Gastrocnemius medialis (tissue), 4 donors: Measurements from ENCODE around the gene HAUS7. TPM values are rescaled to one million over a fixed set of nuclear protein-coding genes. Genes with fewer than 3 reads are reported as not detected.

ENCODE experiments used
- ATAC-seq, 2 donors: fragments of 150-250 bp; one replicate each; pipeline ENCODE4 v1.9.1; 2016
- DNase-seq, 2 donors: peaks; one replicate each; pipeline ENCODE4 v3.0.0-alpha.2; 2019
- H3K27ac ChIP-seq, 4 donors: fragments of 200-600 bp; sonication (generic); 1 replicate in 1 of 4; 2 replicates in 3 of 4; pipeline ENCODE4 v1.5.1; 2016 to 2018; ENCODE audit warnings: mild to moderate bottlenecking in 2 of 4, moderate library complexity in 1 of 4
- H3K27me3 ChIP-seq, 3 donors: fragments of 200-600 bp; sonication (generic) in 2 of 3; 1 replicate in 1 of 3; 2 replicates in 2 of 3; pipeline versions ENCODE4 v1.5.1 to v1.6.0; 2016 to 2019; ENCODE audit warnings: mild to moderate bottlenecking in 1 of 3, moderate library complexity in 1 of 3
- H3K36me3 ChIP-seq, 2 donors: fragments of 200-600 bp; sonication (generic) in 1 of 2; one replicate each; pipeline ENCODE4 v1.5.1; 2017 to 2018
- H3K4me1 ChIP-seq, 2 donors: fragments of 200-600 bp; sonication (generic) in 1 of 2; one replicate each; pipeline ENCODE4 v1.5.1; 2016 to 2017; ENCODE audit warnings: mild to moderate bottlenecking in 2 of 2
- H3K4me3 ChIP-seq, 4 donors: fragments of 200-600 bp; sonication (generic) in 3 of 4; 1 replicate in 1 of 4; 2 replicates in 3 of 4; pipeline ENCODE4 v1.5.1; 2016 to 2019; ENCODE audit warnings: mild to moderate bottlenecking in 2 of 4
- H3K9me3 ChIP-seq, 3 donors: fragments of 200-600 bp; sonication (generic) in 2 of 3; 1 replicate in 1 of 3; 2 replicates in 2 of 3; pipeline ENCODE4 v1.5.1; 2016 to 2019
- CTCF ChIP-seq, 5 experiments: fragments of 450-650 bp in 3 of 5; fragments of 200-600 bp in 2 of 5; sonication (generic) in 2 of 5; IDR thresholded peaks in 4 of 5; conservative IDR thresholded peaks in 1 of 5; 1 replicate in 4 of 5; 2 replicates in 1 of 5; pipeline ENCODE4 v1.5.1; 2016 to 2019; ENCODE audit warnings: antibody characterized with exemption in 5 of 5, mild to moderate bottlenecking in 3 of 5, moderate library complexity in 3 of 5
- POLR2A ChIP-seq, 2 donors: fragments of 450-650 bp; IDR thresholded peaks; one replicate each; pipeline ENCODE4 v1.6.1; 2017; ENCODE audit warnings: antibody characterized with exemption in 2 of 2, mild to moderate bottlenecking in 2 of 2, moderate library complexity in 2 of 2
- in situ Hi-C, 4 donors: fragments of 200-750 bp; cut with MboI; loops; one replicate each; pipeline versions ENCODE4 v1.15.0 to v1.8.0; 2017; ENCODE audit warnings: low sequenced_read_pairs in 4 of 4
- intact Hi-C: fragments of 100-400 bp; cut with DNase I; formaldehyde crosslinking; loops from one replicate; pipeline ENCODE4 v1.15.1; 2023; ENCODE audit warnings: low total_unique reads
- total RNA-seq, 4 donors: library from RNA; depleted of rRNA; stranded (reverse); fragments of >200 nt; gene quantifications; one replicate each; pipeline versions ENCODE4 v1.1.0 to v1.2.3, GENCODE V29; 2016

HAUS7 gene
- total RNA-seq, 4 donors from 2014 or later = 10.6 to 19.8 (median 13.2) TPM

DNA sequence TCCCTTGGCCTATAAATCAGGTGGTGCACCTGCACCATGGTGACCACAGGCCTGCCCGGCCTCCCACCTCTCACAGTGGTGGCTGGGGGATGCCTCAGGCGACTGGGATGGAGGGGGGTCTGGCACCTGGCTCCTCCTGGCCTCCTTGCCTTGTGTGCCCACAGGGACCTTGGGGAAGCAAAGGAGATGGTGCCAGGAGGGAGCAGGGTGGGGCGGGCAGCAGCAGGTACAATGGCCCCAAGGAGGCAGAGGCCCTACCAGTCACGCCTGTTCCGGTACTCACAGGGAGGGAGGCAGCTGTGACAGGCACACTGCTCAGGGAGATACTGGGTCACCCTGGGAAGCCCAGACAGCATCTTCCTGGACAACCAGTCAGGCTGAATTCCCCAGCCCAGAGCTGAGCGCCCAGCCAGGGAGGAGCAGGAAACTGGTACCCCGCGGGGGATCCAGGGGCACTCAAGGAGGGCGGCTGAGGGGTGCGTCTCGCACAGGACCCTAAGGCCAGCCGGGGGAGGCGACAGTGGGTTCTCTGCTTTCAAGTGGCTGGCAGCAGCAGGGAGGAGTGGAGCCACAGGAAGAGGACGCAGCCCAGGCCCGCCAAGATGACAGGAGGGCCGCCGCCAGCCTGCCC, 23.3 kb downstream of the HAUS7 start:
- intact Hi-C loops = no loop called here
- TF ChIP-seq POLR2A (IDR thresholded peaks at IDR 0.05) (no peak), CTCF (IDR thresholded peaks at IDR 0.05 in 4 of 5, conservative IDR thresholded peaks at IDR 0.05 in 1 of 5) (no peak)
- no peak overlapping the region for H3K4me3 ChIP-seq
- no peaks in the 10 kb centered on the region for H3K9me3 ChIP-seq
- no peaks in the 10 kb centered on the region for H3K4me1 ChIP-seq
- in situ Hi-C loops = no loop called here
- no peaks in the 10 kb centered on the region for H3K36me3 ChIP-seq
- H3K27ac ChIP-seq = no peak overlapping the region
- no peak for ATAC-seq
- no peaks in the 10 kb centered on the region for H3K27me3 ChIP-seq
- DNase-seq = no peak

GRCh38 chrX:153446636-153446936, 23.8 kb downstream of the HAUS7 start:
- H3K36me3 ChIP-seq = no peaks in the 10 kb centered on the region
- no peak for ATAC-seq
- no peaks in the 10 kb centered on the region for H3K27me3 ChIP-seq
- no peaks in the 10 kb centered on the region for H3K9me3 ChIP-seq
- H3K27ac ChIP-seq = no peak overlapping the region
- in situ Hi-C loops (no loop called here), intact Hi-C loops (no loop called here)
- no peak overlapping the region for H3K4me3 ChIP-seq
- no peak for DNase-seq
- TF ChIP-seq POLR2A (IDR thresholded peaks at IDR 0.05) (no peak), CTCF (IDR thresholded peaks at IDR 0.05 in 4 of 5, conservative IDR thresholded peaks at IDR 0.05 in 1 of 5) (no peak)
- no peaks in the 10 kb centered on the region for H3K4me1 ChIP-seq

DNA sequence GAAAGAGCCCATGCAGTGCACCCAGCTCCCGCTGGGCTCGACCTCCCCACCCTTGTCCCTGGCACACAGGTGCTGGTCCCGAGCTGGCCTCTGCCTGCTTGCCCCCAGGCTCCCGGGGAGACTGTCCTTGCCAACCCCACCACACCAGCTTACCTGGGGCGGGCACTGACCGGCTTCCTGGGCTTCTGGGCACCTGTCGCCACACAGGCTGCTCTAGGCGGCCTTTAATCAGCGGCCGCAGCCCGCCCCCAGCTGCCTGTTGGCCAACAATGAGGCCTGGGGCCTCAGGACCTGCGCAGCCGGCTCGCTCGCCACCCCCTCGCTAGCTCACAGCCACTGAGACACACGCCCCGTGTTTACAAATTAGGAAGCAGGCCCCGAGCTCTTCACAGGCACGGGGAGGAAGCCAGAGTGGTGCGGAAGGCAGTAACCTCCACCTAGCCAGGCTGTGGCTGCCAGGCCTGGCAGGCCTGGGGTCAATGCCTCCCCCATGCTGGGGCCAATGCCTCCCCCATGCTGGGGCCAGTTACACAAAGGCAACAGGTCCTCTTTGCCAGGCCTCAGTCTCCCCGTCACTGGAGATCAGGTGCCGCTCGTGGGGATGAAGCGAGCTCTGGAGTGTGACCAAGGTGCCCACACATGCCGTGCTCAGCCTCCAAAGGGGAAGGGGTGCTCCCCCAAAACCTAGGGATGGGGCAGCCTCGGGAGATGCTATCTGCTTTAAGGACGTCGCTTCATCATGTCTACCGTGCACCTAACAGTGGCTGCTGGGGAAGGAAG, 24.3 kb downstream of the HAUS7 start, which contains the start of gene TREX2:
Gene TREX2, minus strand, starts transcription at position 201 of the 780 bp plus-strand sequence. CDS start 626 bp downstream, outside the sequence.
- Histone ChIP-seq H3K4me3 (no peak within 1 kb of the TSS), H3K4me1 (no peaks in the 10 kb centered on the region), H3K36me3 (no peaks in the 10 kb centered on the region), H3K9me3 (no peaks in the 10 kb centered on the region), H3K27ac (no peak within 1 kb of the TSS), H3K27me3 (no peaks in the 10 kb centered on the region)
- ATAC-seq = no peak
- TF ChIP-seq CTCF (IDR thresholded peaks at IDR 0.05 in 4 of 5, conservative IDR thresholded peaks at IDR 0.05 in 1 of 5) = no peak
- no peak for TF ChIP-seq POLR2A (IDR thresholded peaks at IDR 0.05)
- in situ Hi-C loops = no loop called here
- intact Hi-C loops = no loop called here
- no peak for DNase-seq

- no peak for TF ChIP-seq CTCF (IDR thresholded peaks at IDR 0.05 in 4 of 5, conservative IDR thresholded peaks at IDR 0.05 in 1 of 5)
- no peak for TF ChIP-seq POLR2A (IDR thresholded peaks at IDR 0.05)
- ATAC-seq = no peak
- Histone ChIP-seq H3K36me3 (no peaks in the 10 kb centered on the region), H3K4me3 (no peak overlapping the region), H3K27me3 (no peaks in the 10 kb centered on the region), H3K9me3 (no peaks in the 10 kb centered on the region), H3K4me1 (no peaks in the 10 kb centered on the region), H3K27ac (no peak overlapping the region)
- in situ Hi-C loops (no loop called here), intact Hi-C loops (no loop called here)
- DNase-seq = no peak
Measured at GRCh38 chrX:153445106-153445855, 25.1 kb downstream of the HAUS7 start.
